HG03457 (cell line): Measurements from ENCODE around the gene NAA25.

Experiments
- ATAC-seq: cut with Tn5 transposase; IDR thresholded peaks from one replicate; pipeline ENCODE4 v1.9.1; 2021; ENCODE audit warnings: moderate number of reproducible peaks; ENCODE audit not compliant: unreplicated experiment

Gene NAA25

DNA sequence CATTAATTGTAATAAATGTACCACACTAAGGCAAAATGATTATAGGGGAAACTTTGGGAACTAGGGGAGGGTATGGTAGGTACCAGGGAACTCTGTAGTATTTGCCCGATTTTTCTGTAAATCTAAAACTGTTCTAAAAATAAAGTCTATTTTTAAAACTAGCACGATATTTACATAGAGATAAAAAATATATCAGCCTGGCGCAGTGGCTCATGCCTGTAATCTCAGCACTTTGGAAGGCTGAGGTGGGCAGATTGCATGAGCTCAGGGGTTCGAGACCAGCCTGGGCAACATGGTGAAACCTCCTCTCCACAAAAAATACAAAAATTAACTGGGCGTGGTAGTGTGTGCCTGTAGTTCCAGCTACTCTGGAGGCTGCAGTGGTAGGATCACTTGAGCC lies 128.0 kb downstream of the NAA25 start:
- ATAC-seq = no peak

DNA sequence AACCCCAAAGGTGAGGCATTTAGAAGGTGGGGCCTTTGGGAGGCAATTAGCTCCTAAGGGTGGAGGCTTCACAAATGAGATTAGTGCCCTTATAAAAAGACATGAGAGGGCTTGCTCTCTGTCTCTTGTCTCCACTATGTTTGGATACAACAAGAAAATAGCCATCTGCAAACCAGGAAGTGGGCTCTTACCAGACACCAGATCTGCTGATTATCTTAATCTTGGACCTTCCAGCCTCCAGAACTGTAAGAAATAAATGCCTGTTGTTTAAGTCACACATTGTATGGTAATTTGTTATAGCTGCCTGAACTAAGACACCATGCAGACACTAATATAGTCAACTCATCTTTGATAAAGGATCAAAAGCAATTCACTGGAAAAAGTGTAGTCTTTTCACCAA lies 130.0 kb downstream of the NAA25 start:
- ATAC-seq = no peak

GRCh38 chr12:111976860-111977259 lies 131.7 kb downstream of the NAA25 start:
- ATAC-seq = no peak
